AG04450 (cell line): ENCODE data around the gene TPCN2. TPM values are rescaled to one million over a fixed set of nuclear protein-coding genes. Genes with fewer than 3 reads are reported as not detected.

Source experiments
- CTCF ChIA-PET: fragments of 300-600, 350-600 bp; formaldehyde crosslinking; extraction: SDS; loops from one replicate; lab custom pipeline; 2022; ENCODE audit warnings: antibody characterized with exemption, inconsistent platforms; lab: Charles Lee
- POLR2A ChIA-PET: fragments of 350-600 bp; formaldehyde crosslinking; extraction: SDS; loops from one replicate; lab custom pipeline; 2021; ENCODE audit warnings: antibody characterized with exemption, inconsistent platforms; lab: Yijun Ruan, JAX
- DNase-seq: peaks from one replicate; pipeline ENCODE4 v3.0.0-alpha.2; 2011; ENCODE audit warnings: low read depth, low spot score
- H3K27ac ChIP-seq: one replicate; pipeline ENCODE4 v1.5.1; 2012; ENCODE audit warnings: low read depth, low read length, control low read depth
- H3K27me3 ChIP-seq: one replicate; pipeline ENCODE4 v1.6.0; 2012; ENCODE audit warnings: low read length; ENCODE audit not compliant: control insufficient read depth, insufficient read depth
- H3K4me3 ChIP-seq: 2 replicates; pipeline ENCODE4 v1.5.1; 2011; ENCODE audit warnings: mild to moderate bottlenecking, low read depth, low read length, control low read depth
- H3K9me3 ChIP-seq: 2 replicates; pipeline ENCODE4 v1.5.1; 2012; ENCODE audit warnings: low read length; ENCODE audit not compliant: control insufficient read depth, insufficient read depth
- polyA plus RNA-seq: library from polyadenylated mRNA; depleted of rRNA; stranded (reverse); fragments of >200 nt; gene quantifications from 2 replicates; pipeline ENCODE4 v1.2.3, GENCODE V29; 2011
- TF ChIP-seq, protein P1 (sequence below): IDR thresholded peaks from 2 replicates; pipeline ENCODE4 v1.5.1; 2011; ENCODE audit warnings: low read depth, low read length, control low read depth, inconsistent platforms

The TPCN2 gene
- polyA plus RNA-seq, 1 experiment, result 6.4 TPM

DNA sequence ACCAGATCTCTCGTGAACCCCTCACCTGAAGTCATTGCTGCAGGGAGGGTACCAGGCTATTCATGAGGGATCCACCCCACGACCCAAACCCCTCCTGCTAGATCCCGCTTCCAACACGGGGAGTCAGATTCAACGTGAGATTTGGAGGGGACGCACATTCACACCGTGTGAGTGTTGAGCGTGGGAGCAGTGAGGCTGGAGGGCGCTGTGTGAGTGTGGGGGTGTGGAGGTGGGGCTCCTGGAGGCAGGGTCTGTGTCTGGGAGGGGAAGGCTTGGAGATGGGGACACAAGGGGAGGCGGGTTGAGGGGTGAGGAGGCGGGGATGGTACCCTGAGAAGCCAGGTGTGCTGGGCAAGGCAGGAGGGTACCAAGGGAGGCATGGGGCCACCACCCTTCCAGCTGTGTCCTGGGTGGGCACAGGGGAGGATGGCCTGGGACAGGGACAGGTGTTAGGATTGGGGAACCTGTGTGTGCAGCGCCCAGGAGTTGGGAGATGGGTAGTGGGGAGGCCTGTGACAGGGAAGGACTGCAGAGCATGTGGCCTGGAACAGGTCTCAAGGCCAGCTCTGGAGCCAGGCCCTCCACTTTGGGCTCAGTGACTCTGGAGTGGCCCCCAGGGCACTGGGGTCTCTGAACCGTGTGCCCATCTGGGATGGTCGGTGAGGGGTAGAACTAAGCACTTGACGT is 13.6 kb downstream of the TPCN2 start:
- CTCF ChIA-PET, result no interaction called here

DNA sequence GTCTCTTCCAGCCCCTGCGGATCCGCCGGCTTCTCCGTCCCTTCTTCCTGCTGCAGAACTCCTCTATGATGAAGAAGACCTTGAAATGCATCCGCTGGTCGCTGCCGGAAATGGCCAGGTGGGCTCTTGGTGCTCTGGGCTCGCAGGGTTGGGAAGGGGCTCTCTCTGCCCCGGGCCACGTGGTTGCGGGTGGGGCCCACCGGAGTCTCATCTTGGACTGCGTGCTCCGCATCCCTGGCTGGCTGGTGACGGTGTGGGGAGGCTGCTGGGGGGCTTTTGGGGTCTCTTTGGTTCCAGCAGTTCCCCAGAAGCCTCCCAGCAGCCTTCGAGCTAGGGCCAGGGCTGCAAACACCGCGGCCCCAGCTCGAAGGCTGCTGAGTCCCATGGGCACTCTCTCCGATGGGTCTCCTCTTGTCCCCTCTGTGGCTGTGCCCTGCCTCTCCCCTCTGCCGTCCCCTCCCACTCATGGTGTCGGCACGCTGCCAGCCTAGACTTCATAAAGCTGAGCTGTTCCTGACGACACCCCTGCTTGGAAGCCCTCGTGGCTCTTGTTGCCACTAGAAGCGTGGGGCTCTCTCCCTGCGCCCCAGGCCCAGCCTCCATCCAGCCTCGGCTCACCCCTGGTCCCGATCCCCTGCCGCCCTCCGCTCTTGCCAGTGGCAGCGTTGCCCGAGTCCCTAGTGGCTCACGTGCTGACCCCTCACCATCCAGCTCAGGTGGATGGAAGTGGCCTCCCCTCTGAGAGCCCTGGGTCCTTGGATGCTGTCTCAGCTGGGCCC is 14.3 kb downstream of the TPCN2 start:
- TF ChIP-seq, protein P1, sequence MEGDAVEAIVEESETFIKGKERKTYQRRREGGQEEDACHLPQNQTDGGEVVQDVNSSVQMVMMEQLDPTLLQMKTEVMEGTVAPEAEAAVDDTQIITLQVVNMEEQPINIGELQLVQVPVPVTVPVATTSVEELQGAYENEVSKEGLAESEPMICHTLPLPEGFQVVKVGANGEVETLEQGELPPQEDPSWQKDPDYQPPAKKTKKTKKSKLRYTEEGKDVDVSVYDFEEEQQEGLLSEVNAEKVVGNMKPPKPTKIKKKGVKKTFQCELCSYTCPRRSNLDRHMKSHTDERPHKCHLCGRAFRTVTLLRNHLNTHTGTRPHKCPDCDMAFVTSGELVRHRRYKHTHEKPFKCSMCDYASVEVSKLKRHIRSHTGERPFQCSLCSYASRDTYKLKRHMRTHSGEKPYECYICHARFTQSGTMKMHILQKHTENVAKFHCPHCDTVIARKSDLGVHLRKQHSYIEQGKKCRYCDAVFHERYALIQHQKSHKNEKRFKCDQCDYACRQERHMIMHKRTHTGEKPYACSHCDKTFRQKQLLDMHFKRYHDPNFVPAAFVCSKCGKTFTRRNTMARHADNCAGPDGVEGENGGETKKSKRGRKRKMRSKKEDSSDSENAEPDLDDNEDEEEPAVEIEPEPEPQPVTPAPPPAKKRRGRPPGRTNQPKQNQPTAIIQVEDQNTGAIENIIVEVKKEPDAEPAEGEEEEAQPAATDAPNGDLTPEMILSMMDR, result no peak
- Histone ChIP-seq H3K9me3 (no peaks in the 10 kb centered on the region; the same call in 1 of the 2 replicates), H3K4me3 (no peak overlapping the region), H3K27me3 (no peaks in the 10 kb centered on the region), H3K27ac (no peak overlapping the region)
- CTCF ChIA-PET, result no interaction called here
- no peak for DNase-seq
- POLR2A ChIA-PET, result no interaction called here

More for the DNA sequence above, 13.6 kb downstream of the TPCN2 start:
- no peak for DNase-seq
- H3K9me3 ChIP-seq, result no peaks in the 10 kb centered on the region; the same call in 1 of the 2 replicates
- H3K27me3 ChIP-seq, result no peaks in the 10 kb centered on the region
- no peak overlapping the region for H3K4me3 ChIP-seq
- POLR2A ChIA-PET, result no interaction called here
- H3K27ac ChIP-seq, result no peak overlapping the region
- TF ChIP-seq, protein P1, result no peak

DNA sequence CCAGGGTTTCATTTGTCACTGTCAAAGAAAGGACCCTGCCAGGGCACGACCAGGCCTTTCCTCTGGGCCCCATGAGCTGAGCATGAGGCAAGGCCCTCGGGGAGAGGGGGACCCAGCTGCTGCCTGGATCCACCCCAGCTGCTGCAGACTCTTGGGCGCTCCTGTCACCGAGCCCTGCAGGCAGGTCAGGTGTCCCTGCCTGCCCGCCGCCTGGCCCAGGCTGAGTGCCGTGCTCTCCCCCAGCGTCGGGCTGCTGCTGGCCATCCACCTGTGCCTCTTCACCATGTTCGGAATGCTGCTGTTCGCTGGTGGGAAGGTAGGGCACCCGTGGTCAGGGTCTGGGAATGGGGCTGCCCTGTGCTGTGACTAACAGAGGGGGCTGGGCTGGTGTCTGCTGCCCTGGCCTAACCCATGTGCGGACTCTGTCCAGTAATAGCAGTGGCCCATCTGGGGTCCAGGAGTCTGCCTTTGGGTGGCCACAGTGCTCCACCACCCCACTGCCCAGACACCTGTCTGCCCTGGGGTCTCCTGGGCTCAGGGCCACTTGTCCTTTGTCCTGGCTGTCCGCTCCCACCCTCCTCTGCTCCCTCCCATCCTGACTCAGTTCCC is 15.0 kb downstream of the TPCN2 start:
- no peak for DNase-seq
- TF ChIP-seq, protein P1, result no peak
- ChIA-PET POLR2A (no interaction called here), CTCF (no interaction called here)
- H3K4me3 ChIP-seq, result no peak overlapping the region
- H3K27ac ChIP-seq, result no peak overlapping the region
- no peaks in the 10 kb centered on the region for H3K27me3 ChIP-seq
- H3K9me3 ChIP-seq, result no peaks in the 10 kb centered on the region; the same call in 1 of the 2 replicates

GRCh38 chr11:69064394-69064957 is 15.7 kb downstream of the TPCN2 start:
- TF ChIP-seq, protein P1, result no peak
- DNase-seq, result no peak
- Histone ChIP-seq H3K27me3 (no peaks in the 10 kb centered on the region), H3K9me3 (no peaks in the 10 kb centered on the region; the same call in 1 of the 2 replicates), H3K4me3 (no peak overlapping the region), H3K27ac (no peak overlapping the region)
- CTCF ChIA-PET, result no interaction called here
- POLR2A ChIA-PET, result no interaction called here
